A549 (cell line): ENCODE results near the gene DNAH7. TPM values are rescaled to one million over a fixed set of nuclear protein-coding genes. Genes with fewer than 3 reads are reported as not detected.

Source experiments
- ATAC-seq, 2 experiments: fragments of 200-7000 bp in 1 of 2; fragments of >200 bp in 1 of 2; cut with Nextera tagmentation in 1 of 2; cut with Tn5 transposase in 1 of 2; 3 replicates each; pipeline versions ENCODE4 v1.8.0 to v1.9.1; 2018 to 2020; ENCODE audit warnings: mild to moderate bottlenecking in 1 of 2, moderate library complexity in 1 of 2
- CTCF ChIA-PET: fragments of 300-600 bp; sonication (Branson Sonifier 250); formaldehyde crosslinking; extraction: SDS; loops from one replicate; lab custom pipeline; 2021; ENCODE audit warnings: antibody characterized with exemption, inconsistent platforms; lab: Yijun Ruan, JAX
- POLR2A ChIA-PET: fragments of 350-600 bp; formaldehyde crosslinking; extraction: SDS; loops from one replicate; lab custom pipeline; 2021; ENCODE audit warnings: antibody characterized with exemption, inconsistent platforms; lab: Yijun Ruan, JAX
- DNase-seq, 2 experiments: peaks; one replicate each; pipeline versions ENCODE4 v3.0.0 to v3.0.0-alpha.2; 2011 to 2016; ENCODE audit warnings: low read depth in 1 of 2, low spot score in 1 of 2
- FAIRE-seq: peaks from 2 replicates; lab custom pipeline; 2011; peaks lifted over from hg19 to GRCh38; lab: Jason Lieb, UNC
- H3K27ac ChIP-seq, 2 experiments: fragments of >200 bp; sonication (Bioruptor Twin); formaldehyde crosslinking; 3 replicates each; pipeline ENCODE4 v1.5.1; 2016 to 2017
- H3K4me1 ChIP-seq: fragments of >200 bp; sonication (Bioruptor Twin); formaldehyde crosslinking; 3 replicates; pipeline ENCODE4 v1.6.1; 2016
- H3K4me2 ChIP-seq: fragments of >200 bp; sonication (Bioruptor Twin); formaldehyde crosslinking; 3 replicates; pipeline ENCODE4 v1.6.1; 2016
- H3K4me3 ChIP-seq: fragments of >200 bp; sonication (Bioruptor Twin); formaldehyde crosslinking; 3 replicates; pipeline ENCODE4 v1.5.1; 2016
- H3K9me3 ChIP-seq: fragments of >200 bp; sonication (Bioruptor Twin); formaldehyde crosslinking; 3 replicates; pipeline ENCODE4 v1.6.1; 2016
- BHLHE40 ChIP-seq: IDR thresholded peaks from 2 replicates; pipeline ENCODE4 v1.6.1; 2012; ENCODE audit warnings: low read depth, low read length, inconsistent platforms
- CBX2 ChIP-seq: fragments of 200-600 bp; sonication (generic); IDR thresholded peaks from 2 replicates; pipeline ENCODE4 v1.6.1; 2016; ENCODE audit warnings: low read depth, mild to moderate bottlenecking, borderline replicate concordance
- CBX8 ChIP-seq: fragments of 200-600 bp; sonication (generic); IDR thresholded peaks from 2 replicates; pipeline ENCODE4 v1.6.1; 2016
- CHD2 ChIP-seq: fragments of 150-350 bp; IDR thresholded peaks from 2 replicates; pipeline ENCODE4 v1.6.1; 2014; ENCODE audit warnings: low read length; ENCODE audit not compliant: partially characterized antibody
- CTCF ChIP-seq: fragments of >200 bp; sonication (Bioruptor Twin); formaldehyde crosslinking; IDR thresholded peaks from 3 replicates; pipeline ENCODE4 v1.5.1; 2016
- EP300 ChIP-seq, 2 experiments: fragments of >200 bp; sonication (Bioruptor Twin); formaldehyde crosslinking; IDR thresholded peaks; 2 replicates in 1 of 2; 3 replicates in 1 of 2; pipeline ENCODE4 v1.6.1; 2016 to 2017
- FOSL2 ChIP-seq, 2 experiments: fragments of 450-650 bp in 1 of 2; fragments of >200 bp in 1 of 2; sonication (Bioruptor Twin) in 1 of 2; formaldehyde crosslinking; IDR thresholded peaks; 2 replicates each; pipeline versions ENCODE4 v1.5.0 to v1.6.1; 2016 to 2020; ENCODE audit warnings: mild to moderate bottlenecking in 1 of 2, moderate library complexity in 1 of 2
- GATA3 ChIP-seq: IDR thresholded peaks from 2 replicates; pipeline ENCODE4 v1.6.1; 2012; ENCODE audit warnings: borderline replicate concordance
- HOXB13 ChIP-seq: fragments of 250-450 bp; sonication (Bioruptor Pico); IDR thresholded peaks from 2 replicates; pipeline ENCODE4 v1.5.0; 2020; ENCODE audit warnings: low read depth, mild to moderate bottlenecking, moderate library complexity
- KDM1A ChIP-seq: fragments of 200-600 bp; sonication (generic); IDR thresholded peaks from 2 replicates; pipeline ENCODE4 v1.6.1; 2016; ENCODE audit warnings: low read depth, mild to moderate bottlenecking
- KDM5A ChIP-seq: fragments of 200-600 bp; sonication (generic); IDR thresholded peaks from 2 replicates; pipeline ENCODE4 v1.6.1; 2016; ENCODE audit warnings: antibody characterized with exemption, mild to moderate bottlenecking
- MAFK ChIP-seq: fragments of 450-650 bp; IDR thresholded peaks from 2 replicates; pipeline ENCODE4 v1.6.1; 2014; ENCODE audit not compliant: partially characterized antibody
- NR3C1 ChIP-seq: fragments of >200 bp; sonication (Bioruptor Twin); formaldehyde crosslinking; IDR thresholded peaks from 3 replicates; pipeline ENCODE4 v1.6.1; 2017
- PHF8 ChIP-seq: fragments of 200-600 bp; sonication (generic); IDR thresholded peaks from 2 replicates; pipeline ENCODE4 v1.6.1; 2016; ENCODE audit warnings: low read depth, mild to moderate bottlenecking, antibody characterized with exemption, moderate library complexity, borderline replicate concordance
- POLR2A ChIP-seq: IDR thresholded peaks from 2 replicates; pipeline ENCODE4 v1.6.1; 2012; ENCODE audit warnings: mild to moderate bottlenecking, low read length
- REST ChIP-seq: fragments of 200-600 bp; sonication (generic); IDR thresholded peaks from 2 replicates; pipeline ENCODE4 v1.6.1; 2016; ENCODE audit warnings: antibody characterized with exemption, mild to moderate bottlenecking, moderate library complexity
- RNF2 ChIP-seq: fragments of 200-600 bp; sonication (generic); IDR thresholded peaks from 2 replicates; pipeline ENCODE4 v1.6.1; 2016; ENCODE audit warnings: low read depth, mild to moderate bottlenecking, antibody characterized with exemption, moderate library complexity, borderline replicate concordance
- SMC3 ChIP-seq: fragments of >200 bp; sonication (Bioruptor Twin); formaldehyde crosslinking; IDR thresholded peaks from 3 replicates; pipeline ENCODE4 v1.6.1; 2018; ENCODE audit warnings: inconsistent platforms
- TP53 ChIP-seq: fragments of 250-450 bp; sonication (Bioruptor Pico); IDR thresholded peaks from 2 replicates; pipeline ENCODE4 v1.5.0; 2021; ENCODE audit warnings: mild to moderate bottlenecking, moderate library complexity
- WGBS: methylation state at CpG from one replicate; pipeline ENCODE4 v1.1.6; 2017; ENCODE audit errors: missing lambda C conversion rate; 5-methylcytosine and 5-hydroxymethylcytosine counted together
- polyA plus RNA-seq, 4 experiments: library from polyadenylated mRNA; depleted of rRNA in 3 of 4; stranded (reverse); fragments of >200 nt; fragmentation: RNase III in 1 of 4; extraction: RNeasy Plus Mini Kit Qiagen cat#74134 plus additional on column Dnase treatment in 1 of 4; gene quantifications; 2 replicates in 3 of 4; 3 replicates in 1 of 4; pipeline ENCODE4 v1.2.3, GENCODE V29; 2011 to 2017
- TF ChIP-seq, protein P1 (sequence below): fragments of 450-650 bp; IDR thresholded peaks from 2 replicates; pipeline ENCODE4 v1.6.1; 2014; ENCODE audit warnings: antibody characterized with exemption
- TF ChIP-seq, protein P2 (sequence below): IDR thresholded peaks from 2 replicates; pipeline ENCODE4 v1.6.1; 2012
- TF ChIP-seq, protein P3 (sequence below): IDR thresholded peaks from 2 replicates; pipeline ENCODE4 v1.6.1; 2012
- TF ChIP-seq, protein P4 (sequence below): fragments of >200 bp; sonication (Bioruptor Twin); formaldehyde crosslinking; IDR thresholded peaks from 2 replicates; pipeline ENCODE4 v1.6.1; 2016

DNAH7 gene
- polyA plus RNA-seq, 2 of the 4 experiments (the other 2 are of a cell fraction): 0.43 to 1.5 TPM

- TF ChIP-seq, protein P1, sequence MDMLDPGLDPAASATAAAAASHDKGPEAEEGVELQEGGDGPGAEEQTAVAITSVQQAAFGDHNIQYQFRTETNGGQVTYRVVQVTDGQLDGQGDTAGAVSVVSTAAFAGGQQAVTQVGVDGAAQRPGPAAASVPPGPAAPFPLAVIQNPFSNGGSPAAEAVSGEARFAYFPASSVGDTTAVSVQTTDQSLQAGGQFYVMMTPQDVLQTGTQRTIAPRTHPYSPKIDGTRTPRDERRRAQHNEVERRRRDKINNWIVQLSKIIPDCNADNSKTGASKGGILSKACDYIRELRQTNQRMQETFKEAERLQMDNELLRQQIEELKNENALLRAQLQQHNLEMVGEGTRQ: peak; percentile 48
- TF ChIP-seq FOSL2 (IDR thresholded peaks at IDR 0.05): no peak
- peak; percentile 29; the same call in 1 of the 2 replicates for TF ChIP-seq FOSL2 (CRISPR knock-in tag; IDR thresholded peaks at IDR 0.05)
- no peak for TF ChIP-seq RNF2
- DNase-seq: peak in 1 of 2 experiments; percentile 29
- WGBS: 56% methylated on average over 5 of the region's 5 CpGs
- H3K27ac ChIP-seq: peak overlapping the region in 1 of 2 experiments; percentile 49; a peak in 1 of 6 replicates
- CTCF ChIA-PET: interaction anchor here (1.3 kb wide), 1 partner anchor 12 kb away, joined by 3 read pairs; no protein-coding TSS in a partner anchor
- no peak for FAIRE-seq
- H3K9me3 ChIP-seq: no peaks in the 10 kb centered on the region
- H3K4me3 ChIP-seq: no peak overlapping the region
- POLR2A ChIA-PET: interaction anchor here (0.7 kb wide), 1 partner anchor 221 kb away, joined by 3 read pairs; no protein-coding TSS in a partner anchor
- no peak for ATAC-seq
- H3K4me2 ChIP-seq: peak overlapping the region; percentile 36; the same call in 2 of the 3 replicates
- H3K4me1 ChIP-seq: peaks cover 15% of the 10 kb centered on the region; the same call in 2 of the 3 replicates
Observed at GRCh38 chr2:196112418-196113034, 43.9 kb upstream of the DNAH7 start.

DNA sequence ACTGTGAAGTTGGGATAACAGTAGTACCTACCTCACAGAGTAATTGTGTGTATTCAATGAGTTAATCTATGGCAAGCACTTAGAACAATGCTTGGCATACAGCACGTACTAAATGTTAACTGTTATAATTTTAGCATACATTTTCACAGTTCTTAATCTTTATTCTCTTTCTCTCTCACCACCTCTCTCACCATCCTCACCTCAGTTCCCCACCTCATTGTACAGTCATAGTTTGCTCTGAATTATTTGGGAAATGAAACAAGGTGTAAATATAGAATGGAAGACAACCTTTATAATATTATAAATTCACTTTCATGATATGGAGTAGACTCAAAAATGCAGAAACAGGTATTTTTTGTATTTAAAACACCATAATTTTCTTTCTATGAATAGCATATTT lies 40.0 kb upstream of the DNAH7 start:
- ChIA-PET POLR2A (no interaction called here), CTCF (interaction anchor here (0.5 to 1.0 kb wide), 2 partner anchors 30 to 40 kb away, joined by 3 read pairs; partner anchors contain the start of gene DNAH7)
- TF ChIP-seq CHD2: no peak
- TF ChIP-seq, protein P2, sequence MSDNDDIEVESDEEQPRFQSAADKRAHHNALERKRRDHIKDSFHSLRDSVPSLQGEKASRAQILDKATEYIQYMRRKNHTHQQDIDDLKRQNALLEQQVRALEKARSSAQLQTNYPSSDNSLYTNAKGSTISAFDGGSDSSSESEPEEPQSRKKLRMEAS: no peak
- Histone ChIP-seq H3K9me3 (no peaks in the 10 kb centered on the region), H3K27ac (no peak overlapping the region), H3K4me2 (no peak overlapping the region), H3K4me1 (peaks cover 15% of the 10 kb centered on the region; the same call in 2 of the 3 replicates), H3K4me3 (no peak overlapping the region)
- FAIRE-seq: no peak
- ATAC-seq: no peak
- WGBS: 65% methylated on average over 1 of the region's 1 CpG
- no peak for DNase-seq

GRCh38 chr2:196105951-196106350 lies 37.3 kb upstream of the DNAH7 start:
- POLR2A ChIA-PET: no interaction called here
- ATAC-seq (no peak), DNase-seq (no peak), FAIRE-seq (no peak)
- H3K4me2 ChIP-seq: no peak overlapping the region
- no peaks in the 10 kb centered on the region for H3K9me3 ChIP-seq
- TF ChIP-seq BHLHE40 (no peak), PHF8 (no peak), KDM1A (no peak), EP300 (IDR thresholded peaks at IDR 0.05) (no peak), CBX2 (no peak), GATA3 (no peak), POLR2A (no peak), MAFK (no peak), TP53 (CRISPR knock-in tag) (no peak), SMC3 (no peak), KDM5A (no peak), CTCF (no peak), HOXB13 (CRISPR knock-in tag) (no peak), RNF2 (no peak), NR3C1 (no peak), CBX8 (no peak), REST (no peak)
- TF ChIP-seq, protein P3, sequence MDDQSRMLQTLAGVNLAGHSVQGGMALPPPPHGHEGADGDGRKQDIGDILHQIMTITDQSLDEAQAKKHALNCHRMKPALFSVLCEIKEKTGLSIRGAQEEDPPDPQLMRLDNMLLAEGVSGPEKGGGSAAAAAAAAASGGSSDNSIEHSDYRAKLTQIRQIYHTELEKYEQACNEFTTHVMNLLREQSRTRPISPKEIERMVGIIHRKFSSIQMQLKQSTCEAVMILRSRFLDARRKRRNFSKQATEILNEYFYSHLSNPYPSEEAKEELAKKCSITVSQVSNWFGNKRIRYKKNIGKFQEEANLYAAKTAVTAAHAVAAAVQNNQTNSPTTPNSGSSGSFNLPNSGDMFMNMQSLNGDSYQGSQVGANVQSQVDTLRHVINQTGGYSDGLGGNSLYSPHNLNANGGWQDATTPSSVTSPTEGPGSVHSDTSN: no peak
- TF ChIP-seq, protein P4, sequence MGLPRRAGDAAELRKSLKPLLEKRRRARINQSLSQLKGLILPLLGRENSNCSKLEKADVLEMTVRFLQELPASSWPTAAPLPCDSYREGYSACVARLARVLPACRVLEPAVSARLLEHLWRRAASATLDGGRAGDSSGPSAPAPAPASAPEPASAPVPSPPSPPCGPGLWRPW: no peak
- no peaks in the 10 kb centered on the region for H3K4me1 ChIP-seq
- H3K27ac ChIP-seq: no peak overlapping the region
- 81% methylated on average over 5 of the region's 5 CpGs for WGBS
- CTCF ChIA-PET: no interaction called here
- no peak overlapping the region for H3K4me3 ChIP-seq
